Astrocyte of the spinal cord (primary cell): ENCODE data around the gene OR6J1.
"Not testable (repeated sequence)": the region's sequence is repeated elsewhere in the genome, so short reads cannot be mapped to it uniquely, and the experiment has no call there.

Source experiments
- DNase-seq: peaks from one replicate; pipeline ENCODE4 v3.0.0; 2011; ENCODE audit warnings: low read depth, low spot score
- H3K4me3 ChIP-seq: 2 replicates; pipeline ENCODE4 v1.5.1; 2011; ENCODE audit warnings: low read depth, mild to moderate bottlenecking, low read length, moderate library complexity
- CTCF ChIP-seq: IDR thresholded peaks from 2 replicates; pipeline ENCODE4 v1.5.1; 2012; ENCODE audit warnings: low read depth, mild to moderate bottlenecking, low read length, inconsistent platforms
- in situ Hi-C: cut with HindIII; loops from 2 replicates; pipeline ENCODE4 v1.10.0; 2017; ENCODE audit warnings: low sequenced_read_pairs

Gene OR6J1

GRCh38 chr14:22644305-22644635 is at the start of gene OR6J1:
TSS of gene OR6J1 (minus strand) at chr14:22644352. CDS start at chr14:22634811, 9,541 bp downstream.
- no peak for TF ChIP-seq CTCF
- DNase-seq = no peak
- in situ Hi-C loops = no loop called here
- no peak within 1 kb of the TSS for H3K4me3 ChIP-seq

GRCh38 chr14:22692194-22692593 is 48.0 kb upstream of the OR6J1 start:
- DNase-seq = no peak
- no peak for TF ChIP-seq CTCF
- H3K4me3 ChIP-seq = no peak overlapping the region
- in situ Hi-C loops = no loop called here

- no peak overlapping the region for H3K4me3 ChIP-seq
- in situ Hi-C loops = no loop called here
- DNase-seq = peak; percentile 69
These were observed 47.0 kb upstream of the OR6J1 start for GRCh38 chr14:22691171-22691570.

GRCh38 chr14:22689199-22689598 is 45.0 kb upstream of the OR6J1 start:
- peak; percentile 93 for DNase-seq
- no peak overlapping the region for H3K4me3 ChIP-seq
- in situ Hi-C loops = no loop called here
- TF ChIP-seq CTCF = no peak

More at GRCh38 chr14:22691171-22691570, 47.0 kb upstream of the OR6J1 start:
- no peak for TF ChIP-seq CTCF

GRCh38 chr14:22687969-22688368 is 43.8 kb upstream of the OR6J1 start:
- H3K4me3 ChIP-seq, in situ Hi-C loops, DNase-seq: not testable (repeated sequence)

GRCh38 chr14:22686176-22686611 is 42.0 kb upstream of the OR6J1 start:
- H3K4me3 ChIP-seq, DNase-seq, in situ Hi-C loops: not testable (repeated sequence)

- no peak for TF ChIP-seq CTCF
- in situ Hi-C loops = no loop called here
- H3K4me3 ChIP-seq = no peak overlapping the region
- DNase-seq = no peak
These were observed 41.3 kb upstream of the OR6J1 start for GRCh38 chr14:22685467-22685866.

GRCh38 chr14:22683428-22683827 is 39.3 kb upstream of the OR6J1 start:
- H3K4me3 ChIP-seq, DNase-seq, in situ Hi-C loops: not testable (repeated sequence)
